HG03196 (cell line): Measurements from ENCODE around the gene SLC17A9.

Experiments
- ATAC-seq: cut with Tn5 transposase; IDR thresholded peaks from one replicate; pipeline ENCODE4 v1.9.1; 2021; ENCODE audit not compliant: unreplicated experiment

SLC17A9 gene

DNA sequence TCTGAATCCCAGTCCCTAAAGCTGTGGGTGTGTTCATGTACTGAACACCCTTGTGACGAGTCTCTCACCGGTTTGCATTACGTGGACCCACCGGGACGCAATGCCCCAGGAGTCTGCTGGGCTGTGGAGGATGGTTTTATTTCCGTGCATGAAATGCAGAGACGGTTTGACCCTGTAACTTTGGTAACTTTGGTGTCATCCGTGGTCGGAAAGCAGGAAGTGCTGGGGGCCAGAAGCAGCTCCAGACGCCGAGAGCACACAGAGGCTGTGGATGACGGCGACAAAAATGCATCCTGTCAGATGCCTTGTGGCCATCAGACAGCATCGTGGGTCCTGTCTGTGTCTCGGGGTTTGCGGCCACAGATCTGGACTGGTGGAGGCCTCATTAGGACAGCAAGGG lies 47.1 kb downstream of the SLC17A9 start:
- ATAC-seq: no peak

DNA sequence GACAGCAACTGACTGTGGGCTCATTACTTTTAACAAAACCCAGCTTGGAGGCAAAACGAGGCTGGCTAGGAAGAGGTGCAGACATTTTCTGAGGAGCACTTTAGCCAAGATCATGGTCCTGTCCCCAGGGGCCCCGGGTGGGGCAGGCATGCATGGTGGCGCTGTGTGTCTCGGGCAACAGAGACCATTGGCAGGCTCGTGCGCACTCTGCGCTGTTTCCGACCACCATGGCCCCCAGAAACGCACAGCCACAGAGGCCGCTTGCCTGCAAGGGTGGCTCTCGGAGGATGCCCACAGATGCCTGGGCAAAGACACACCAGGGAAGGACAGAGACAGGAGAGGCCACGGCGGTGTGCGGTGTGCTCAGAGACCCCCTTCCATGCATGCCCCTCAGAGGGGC lies 47.5 kb downstream of the SLC17A9 start:
- ATAC-seq: no peak

DNA sequence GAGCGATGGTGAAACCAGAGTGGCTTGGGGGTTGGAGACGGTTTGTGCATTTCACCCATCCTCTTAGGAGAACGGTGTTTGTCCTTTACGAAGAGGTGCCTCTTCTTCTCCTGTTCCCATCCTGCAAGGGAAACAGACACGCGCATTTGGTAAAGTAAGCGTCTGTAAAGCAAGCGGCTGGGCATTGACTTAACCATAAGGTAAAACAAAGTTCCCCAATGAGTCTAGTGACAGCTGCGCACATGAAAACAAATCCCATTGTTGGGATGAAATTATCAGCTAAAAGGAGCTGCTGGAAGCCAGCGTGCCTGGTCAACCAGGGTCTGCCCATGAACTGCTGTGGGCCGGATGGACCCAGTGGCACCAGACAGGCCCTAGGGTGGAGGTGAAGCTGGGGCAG lies 48.4 kb downstream of the SLC17A9 start:
- ATAC-seq: no peak

DNA sequence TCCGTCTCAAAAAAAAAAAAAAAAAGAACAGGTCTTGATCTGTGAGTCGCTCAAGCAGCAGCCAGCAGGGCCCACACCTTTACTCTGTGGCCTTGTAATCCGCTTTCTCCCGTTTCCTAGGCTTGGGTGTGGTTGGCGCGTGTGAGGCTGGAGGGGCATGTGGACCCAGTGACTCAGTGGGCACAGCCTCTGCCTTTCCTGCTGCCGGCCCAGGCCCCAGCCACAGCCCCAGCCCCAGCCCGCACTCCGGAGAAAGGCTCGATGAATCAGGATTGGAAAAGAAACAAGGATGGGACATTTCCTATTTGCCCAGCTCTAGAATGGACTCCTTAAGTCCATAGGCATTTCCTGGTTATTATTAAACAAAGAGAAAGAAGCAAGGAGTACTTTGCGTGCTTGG lies 50.0 kb downstream of the SLC17A9 start:
- ATAC-seq: no peak

DNA sequence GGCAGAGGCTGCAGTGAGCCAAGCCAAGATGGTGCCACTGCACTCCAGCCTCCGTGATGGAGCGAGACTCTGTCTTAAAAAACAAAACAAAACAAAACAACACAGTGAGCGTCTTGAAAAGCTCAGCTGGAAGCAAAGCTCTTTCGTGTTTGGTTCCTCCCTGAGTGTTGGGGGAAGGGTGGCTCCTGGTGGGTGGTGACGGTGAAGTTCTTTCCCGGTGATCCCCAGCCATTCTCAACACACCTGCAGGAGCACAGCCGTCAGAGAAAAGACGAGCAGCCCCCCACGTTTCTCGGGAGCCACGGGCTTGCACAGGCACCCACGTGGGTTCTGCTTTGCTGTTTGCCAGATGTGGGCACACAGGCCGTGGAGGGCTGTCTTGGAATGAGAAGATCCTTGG lies 51.0 kb downstream of the SLC17A9 start:
- ATAC-seq: no peak

DNA sequence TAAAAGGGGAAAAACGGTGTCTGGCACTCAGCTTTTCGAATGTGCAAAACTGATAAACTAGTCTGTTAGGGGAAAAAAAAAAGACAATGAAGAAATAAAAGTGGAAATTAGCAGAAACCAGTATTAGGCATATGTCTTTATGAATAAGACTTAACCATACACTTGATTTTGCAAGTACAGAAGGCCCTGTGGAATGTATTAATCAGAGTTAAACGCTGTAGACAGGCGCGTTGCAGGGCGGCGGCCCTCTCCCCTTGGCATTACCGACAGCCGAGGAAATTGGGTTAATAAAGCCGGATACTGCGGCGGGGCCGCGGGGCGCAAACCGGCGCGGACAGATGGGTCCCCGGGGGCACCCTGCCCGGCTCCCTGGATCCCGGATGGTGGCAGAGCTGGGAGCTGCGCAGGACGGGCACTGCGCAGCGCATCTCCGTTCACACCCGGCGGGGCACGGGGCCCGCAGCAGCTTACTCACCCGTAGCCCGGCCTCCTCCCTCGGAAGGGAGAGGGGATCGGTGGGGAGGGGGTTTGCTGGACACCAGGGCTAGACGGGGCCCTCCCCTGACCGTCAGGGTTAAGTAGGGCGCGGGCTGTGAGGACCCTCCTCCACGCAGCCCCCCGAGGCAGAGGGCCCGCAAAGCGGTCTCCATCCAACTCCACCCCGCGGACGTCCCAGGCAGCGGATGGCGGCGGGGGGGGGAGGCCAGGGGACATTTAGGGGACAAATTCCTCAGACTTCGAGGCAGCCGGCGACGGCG lies 52.3 kb downstream of the SLC17A9 start:
- no peak for ATAC-seq

DNA sequence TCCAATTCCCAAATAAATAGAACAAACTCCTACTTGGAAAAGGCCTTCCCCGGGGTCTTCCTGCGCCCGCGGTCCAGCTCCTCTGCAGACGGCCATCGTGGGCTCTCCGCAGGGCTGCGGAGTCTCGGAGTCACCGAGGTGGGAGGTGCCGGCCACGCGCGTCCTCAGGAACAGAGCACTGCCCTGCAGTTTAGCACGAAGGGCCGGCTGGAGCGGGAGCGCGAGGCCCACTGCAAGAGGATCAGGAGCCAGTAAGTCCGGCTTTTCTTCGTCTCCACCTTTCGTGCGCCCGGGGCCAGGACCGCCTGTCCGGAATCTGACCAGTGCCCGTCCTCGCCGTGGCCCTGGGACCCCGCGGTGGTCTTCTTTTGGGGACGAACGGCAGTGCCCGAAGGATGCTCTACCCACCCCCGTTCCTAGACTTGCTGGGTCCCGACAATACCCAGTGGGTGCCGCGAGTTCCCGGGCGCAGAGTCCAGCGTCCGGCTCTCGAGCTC lies 52.9 kb downstream of the SLC17A9 start:
- ATAC-seq: no peak

DNA sequence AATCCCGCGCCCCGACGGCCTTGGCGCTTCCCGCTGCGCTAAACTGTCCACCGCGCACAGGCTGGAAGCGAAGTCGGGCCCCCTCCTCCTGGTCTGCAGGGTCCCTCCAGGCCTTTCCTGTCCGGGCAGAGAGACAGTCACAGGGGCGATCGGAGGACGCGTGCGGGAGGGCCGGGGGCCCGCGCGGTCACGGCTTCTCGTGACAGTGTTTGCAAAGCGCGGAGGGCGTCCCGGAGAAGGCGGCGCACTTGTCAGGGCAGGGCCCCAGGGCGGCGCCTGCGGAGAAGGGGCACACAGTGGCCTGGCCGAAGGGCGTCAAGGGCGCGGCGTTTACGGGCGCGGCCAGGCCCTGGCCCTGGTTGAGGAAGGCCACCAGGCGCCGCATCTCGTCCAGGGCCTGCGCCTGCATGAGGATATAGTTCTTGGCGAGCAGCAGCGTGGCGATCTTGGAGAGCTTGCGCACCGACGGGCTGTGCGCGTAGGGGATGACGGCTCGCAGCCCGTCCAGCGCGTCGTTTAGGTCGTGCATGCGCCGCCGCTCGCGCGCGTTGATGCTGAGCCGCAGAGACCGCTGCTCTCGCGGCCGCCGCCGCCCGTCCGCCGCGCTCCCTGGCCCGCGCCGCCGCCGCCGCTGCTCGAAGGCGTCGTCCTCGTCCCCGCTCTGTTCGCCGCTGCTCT lies 53.5 kb downstream of the SLC17A9 start:
- ATAC-seq: no peak

DNA sequence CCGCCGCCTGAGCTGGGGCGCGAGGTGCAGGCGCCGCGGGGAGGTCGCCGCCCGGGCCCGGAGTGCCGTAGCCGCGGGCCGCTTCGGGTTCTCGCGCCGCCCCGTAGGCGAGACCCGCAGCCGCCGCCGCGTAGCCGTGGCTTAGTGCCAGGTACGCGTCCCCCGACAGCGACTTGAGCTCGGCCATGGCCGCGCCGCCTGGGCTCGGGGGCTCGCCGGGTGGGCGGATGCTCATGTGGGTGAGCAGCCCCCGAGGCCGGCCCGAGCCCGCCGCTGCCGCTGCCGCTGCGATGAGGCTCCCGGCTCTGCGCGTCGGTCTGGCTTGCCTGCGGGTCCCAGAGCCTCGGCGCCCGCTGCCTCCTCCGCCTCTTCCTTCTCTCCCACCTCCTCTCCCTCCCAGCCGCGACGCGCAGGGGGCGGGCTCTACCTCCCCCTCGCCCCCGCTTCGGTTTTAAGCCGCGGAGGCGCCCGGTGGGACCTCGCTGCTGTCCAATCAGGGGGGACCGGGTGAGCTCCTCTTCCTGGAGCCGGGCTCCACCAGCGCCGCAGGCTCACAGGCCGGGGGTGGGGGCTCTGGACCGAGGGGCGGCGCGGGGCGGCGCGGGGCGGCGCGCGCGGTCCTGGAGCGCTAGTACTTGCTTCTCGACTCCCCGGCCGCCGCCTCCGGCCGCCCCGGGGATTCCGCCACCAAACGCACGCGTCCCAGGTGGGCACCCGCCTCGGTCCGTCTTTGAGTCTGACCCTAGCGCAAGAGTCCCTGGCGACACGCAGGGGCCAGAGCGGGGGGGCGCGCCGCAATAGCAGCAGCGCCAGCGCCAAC lies 54.2 kb downstream of the SLC17A9 start, which contains the start of gene BHLHE23:
TSS of gene BHLHE23 (minus strand) at position 425 of the 820 bp plus-strand sequence. CDS start at position 235, 190 bp downstream.
- no peak for ATAC-seq

DNA sequence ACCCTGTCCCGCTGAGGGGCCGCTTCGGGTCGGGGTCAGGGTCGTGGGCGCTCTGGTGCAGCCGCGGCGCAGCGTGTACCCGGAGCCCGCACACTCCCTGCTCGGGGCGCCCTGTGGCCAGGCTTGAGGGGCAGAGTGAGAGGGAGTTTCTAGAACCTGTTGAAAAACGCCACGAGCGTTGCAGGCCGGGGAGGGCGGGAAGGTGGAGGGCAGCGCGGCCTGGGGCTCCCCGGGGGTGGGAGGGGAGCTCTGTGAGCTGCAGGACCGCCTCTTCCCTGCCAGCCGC lies 54.8 kb downstream of the SLC17A9 start:
- ATAC-seq: no peak

DNA sequence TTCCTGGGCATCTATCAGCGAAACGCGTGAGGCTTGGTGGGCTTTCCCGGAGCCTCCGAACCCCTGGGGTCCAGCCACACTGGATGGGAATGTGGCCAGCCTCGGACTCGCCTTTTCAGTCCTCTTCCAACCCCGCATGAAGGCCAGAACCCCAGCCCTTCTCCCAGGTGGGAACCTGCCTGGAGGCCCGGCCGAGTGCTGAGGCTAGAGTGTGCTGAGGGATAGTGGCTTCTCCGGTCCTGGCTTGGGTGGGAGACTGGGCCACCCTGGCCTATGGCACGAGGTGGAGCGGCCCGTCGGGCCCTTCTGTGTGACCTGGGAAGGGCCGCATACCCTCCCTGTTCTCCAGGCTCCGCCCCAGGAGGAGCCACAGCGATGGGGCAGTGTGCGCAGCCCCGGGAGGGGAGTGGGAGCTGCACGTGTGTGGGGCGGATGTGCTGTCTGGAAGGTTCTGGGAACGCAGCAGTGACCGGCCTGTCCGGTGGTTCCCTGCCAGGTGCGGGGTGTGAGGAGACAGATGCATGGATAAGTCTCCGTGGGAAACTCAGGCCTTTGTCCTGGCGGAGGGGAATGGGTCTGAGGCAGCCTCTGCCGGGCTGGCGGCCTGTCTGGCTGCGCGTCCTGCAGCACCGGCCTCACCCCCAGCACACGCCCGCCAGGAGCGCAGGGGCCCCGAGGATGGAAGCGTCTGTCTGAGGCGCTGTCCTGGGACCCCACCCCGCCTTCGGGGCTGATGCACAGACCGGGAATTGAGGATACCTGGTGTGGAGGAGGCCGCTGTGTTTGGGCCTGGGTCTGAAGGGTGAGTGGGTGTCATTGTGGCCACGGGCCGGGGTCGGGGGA lies 55.4 kb downstream of the SLC17A9 start:
- no peak for ATAC-seq

DNA sequence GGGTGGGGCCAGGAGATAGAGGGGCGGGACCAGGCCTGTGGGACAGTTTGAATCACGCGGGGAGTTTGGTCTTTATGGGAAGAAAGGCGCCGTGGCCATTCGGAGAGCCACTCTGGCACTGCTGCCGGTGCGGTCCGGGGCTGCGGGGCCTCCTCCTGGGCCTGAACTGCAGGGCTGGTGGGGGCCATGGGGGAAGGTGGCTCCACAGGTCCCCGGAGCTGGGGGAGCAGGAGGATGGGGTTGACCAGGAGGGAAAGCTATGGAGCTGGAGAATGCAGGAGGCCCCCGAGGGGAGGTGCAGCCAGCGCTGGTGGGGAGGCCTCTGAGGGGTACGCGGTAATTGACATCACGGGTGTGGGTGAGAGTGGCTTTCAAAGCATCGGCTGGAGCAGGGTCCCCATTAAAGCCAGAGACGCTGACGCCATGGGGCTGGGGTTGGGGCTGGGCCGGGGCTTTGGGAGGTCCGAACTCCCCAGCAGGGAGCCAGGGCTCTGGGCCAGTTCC lies 56.1 kb downstream of the SLC17A9 start:
- ATAC-seq: no peak

DNA sequence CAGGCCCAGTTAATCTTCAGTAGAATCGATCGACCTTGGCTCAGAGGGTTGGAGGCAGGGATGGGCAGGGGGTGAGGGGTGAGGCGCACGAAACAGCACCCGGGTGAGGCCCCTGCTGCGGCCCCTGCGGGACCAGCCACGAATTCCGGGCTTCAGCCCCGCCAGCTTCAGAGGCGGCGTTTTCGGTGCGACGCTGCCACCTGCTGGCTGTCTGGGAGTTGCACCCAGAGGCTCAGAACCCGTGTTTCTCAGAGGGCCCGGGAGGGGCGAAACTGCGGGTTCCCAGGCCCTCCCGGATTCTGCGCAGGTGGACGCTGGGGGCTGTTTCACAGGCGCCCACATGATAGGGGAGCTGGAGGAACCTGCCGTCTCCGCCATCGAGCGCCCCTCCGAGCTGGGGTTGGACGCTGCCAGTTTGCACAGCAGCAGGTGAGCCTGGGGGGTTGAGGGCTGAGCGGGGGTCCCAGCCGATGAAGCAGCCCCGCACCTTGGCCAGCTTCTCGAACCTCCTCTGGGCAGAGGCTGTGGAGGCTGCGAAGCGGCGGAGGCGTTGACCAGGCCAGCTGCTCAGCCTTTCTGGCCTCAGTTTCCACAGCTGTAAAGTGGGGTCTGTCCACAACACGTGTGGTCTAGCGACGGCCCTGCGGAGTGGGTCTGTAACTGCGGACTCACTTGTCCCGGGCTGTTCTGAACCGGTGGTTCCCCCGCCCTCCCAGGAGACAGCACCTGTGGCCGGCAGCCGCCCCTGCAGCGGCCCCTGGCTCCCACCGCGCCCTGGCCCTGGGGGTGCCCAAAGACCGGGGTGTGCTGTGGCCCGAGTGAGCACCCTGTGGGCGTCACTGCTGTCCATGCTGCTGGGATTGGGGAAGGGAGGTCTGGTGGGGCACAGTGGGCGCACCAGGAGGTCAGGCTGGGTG lies 56.8 kb downstream of the SLC17A9 start:
- peak; percentile 45 for ATAC-seq

DNA sequence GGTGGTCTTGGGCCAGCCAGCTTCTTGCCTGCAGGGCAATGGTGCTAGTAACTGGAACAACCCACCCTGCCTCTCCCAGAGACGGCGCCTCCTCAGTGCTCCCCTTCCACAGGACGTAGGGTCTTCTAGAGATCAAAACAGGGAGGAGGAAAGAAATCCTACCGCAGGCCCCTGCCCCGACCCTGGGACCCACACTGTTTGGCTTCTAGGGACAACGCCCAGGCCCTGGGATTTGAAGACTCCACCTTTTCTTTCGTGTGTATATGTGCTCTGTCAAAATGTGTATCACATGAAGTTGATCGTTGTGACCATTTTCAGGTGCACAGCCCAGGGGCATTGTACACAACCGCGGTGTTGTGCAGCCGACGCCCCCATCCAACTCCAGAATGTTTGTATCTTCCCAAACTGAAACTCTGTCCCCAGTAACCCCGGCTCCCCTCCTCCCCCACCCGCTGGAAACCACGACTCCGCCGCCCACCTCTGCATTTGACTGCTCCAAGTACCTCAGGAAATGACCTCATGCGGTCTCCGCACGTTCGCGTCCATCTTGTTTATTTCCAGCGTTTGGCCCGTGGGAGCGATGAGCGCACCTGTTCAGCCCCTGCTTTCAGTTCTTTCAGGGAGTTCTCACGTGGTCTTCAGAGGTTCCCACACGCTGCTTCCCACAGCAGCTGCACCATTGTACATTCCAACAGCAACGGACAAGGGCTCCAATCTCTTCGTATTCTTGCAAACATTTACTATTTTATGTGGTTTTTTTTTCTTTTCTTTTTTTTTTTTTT lies 57.7 kb downstream of the SLC17A9 start:
- peak; percentile 65 for ATAC-seq

DNA sequence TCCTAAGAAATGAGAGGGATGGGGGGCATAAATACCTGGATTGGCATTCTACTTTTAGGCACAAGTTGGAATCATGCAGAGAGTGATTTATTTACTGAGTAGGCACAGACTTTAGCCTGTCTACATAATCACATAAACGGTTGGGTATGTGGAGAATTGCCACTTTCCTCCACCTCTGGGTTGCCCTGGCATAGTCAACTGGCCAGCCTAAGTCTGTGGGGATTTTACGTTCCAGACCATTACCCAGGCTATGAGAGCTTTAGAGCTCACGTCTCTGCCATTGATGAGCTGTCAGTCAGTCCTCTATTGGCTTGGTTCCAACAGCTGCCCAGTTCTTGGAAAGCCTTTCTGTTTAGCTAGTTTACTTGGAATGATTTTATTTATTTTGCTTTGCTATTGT lies 59.3 kb downstream of the SLC17A9 start:
- ATAC-seq: no peak

DNA sequence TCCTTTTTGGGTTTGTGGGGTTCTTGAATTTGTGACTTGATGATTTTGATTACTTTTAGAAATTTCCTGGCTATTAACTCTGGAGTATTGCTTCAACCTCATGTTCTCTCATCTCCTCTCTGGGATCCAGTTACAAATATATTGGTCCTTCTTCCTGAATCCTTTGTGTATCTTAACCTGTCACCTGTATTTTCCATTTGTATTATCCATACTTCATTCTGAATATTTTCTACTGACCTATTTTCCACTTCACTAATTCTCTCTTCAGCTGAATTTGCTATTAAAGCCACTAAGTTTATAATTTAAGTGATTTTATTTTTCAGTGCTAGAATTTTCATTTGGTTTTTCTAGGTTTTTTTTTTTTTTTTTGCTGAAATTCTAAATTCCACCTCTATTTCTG lies 60.7 kb downstream of the SLC17A9 start:
- no peak for ATAC-seq

DNA sequence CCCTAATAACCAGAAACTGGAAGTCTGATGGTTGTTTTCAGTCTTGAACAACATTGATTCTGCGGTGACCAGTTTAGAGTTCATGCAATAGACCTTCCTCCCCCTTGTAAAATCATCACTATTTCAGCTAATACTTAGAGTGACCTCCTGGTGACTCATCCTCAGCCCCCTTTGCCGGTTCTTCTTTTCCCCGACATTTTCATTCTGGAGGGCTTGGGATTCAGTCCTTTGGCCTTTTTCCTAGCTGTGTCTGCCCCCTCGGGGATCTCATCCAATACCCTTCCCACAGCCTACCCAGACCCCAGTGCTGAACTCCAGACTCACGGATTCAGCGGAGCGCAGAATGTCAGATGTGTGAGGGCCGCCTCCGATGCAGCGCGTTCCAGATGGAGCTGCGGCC lies 61.8 kb downstream of the SLC17A9 start:
- ATAC-seq: no peak

DNA sequence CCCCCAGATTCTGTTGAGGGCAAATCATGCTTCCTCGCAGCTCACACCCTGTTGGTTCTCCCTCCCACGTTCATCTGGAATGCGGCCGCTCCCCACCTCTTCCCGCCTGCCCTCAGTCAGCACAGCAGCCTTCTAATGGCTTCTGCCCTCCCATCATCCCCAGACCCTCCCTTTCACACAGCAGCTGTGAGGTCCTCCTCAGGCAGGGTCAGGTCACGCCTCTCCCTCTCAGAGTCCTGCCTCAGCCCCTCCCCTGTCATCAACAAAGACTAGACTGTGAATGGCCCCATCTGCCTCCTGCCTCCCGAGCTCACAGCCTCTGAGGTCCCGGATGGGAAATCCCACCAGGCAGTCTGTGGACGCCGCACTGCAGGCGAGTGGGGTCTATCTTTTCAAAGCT lies 62.2 kb downstream of the SLC17A9 start:
- ATAC-seq: no peak

DNA sequence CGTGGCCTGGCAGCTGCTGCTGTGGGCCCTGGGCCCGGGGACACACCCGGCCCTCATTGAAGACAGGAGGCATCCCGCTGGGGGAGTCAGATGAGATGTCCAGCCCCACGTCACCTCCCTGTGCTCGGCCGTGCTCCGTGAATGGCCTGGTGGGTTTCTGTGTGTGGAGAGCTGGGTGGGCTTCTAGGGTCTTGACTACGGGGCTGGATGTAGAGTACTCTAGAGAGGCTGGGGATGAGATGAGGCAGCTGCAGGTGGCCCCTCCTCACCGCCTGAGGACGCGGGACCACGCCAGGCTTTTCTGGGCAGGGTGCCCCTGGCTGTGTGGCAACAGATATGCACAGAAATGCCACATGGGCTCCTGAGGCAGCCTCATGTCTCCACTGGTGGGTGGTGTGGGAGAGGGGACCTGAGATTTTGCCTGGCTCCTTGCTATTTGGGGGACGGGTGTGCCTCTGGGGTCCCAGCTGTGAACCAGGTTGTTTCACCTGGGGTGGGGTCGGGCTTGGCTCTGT lies 62.7 kb downstream of the SLC17A9 start:
- no peak for ATAC-seq
